NOMO-1 (cell line): ENCODE results near the gene NFYC.

Experiments
- DNase-seq, 2 experiments: peaks; one replicate each; lab custom pipeline; 2025; ENCODE audit not compliant: unreplicated experiment in 2 of 2; lab: John Stamatoyannopoulos, UW

The NFYC gene

GRCh38 chr1:40756523-40756922 is 65.0 kb downstream of the NFYC start:
- no peak for DNase-seq

GRCh38 chr1:40757084-40757483 is 65.6 kb downstream of the NFYC start:
- no peak for DNase-seq

- DNase-seq: no peak
These were observed 66.5 kb downstream of the NFYC start for GRCh38 chr1:40758004-40758403.

GRCh38 chr1:40758578-40759343 is 67.3 kb downstream of the NFYC start:
- no peak for DNase-seq

GRCh38 chr1:40760984-40761383 is 69.5 kb downstream of the NFYC start:
- DNase-seq: no peak

- no peak for DNase-seq
These were observed 70.8 kb downstream of the NFYC start for GRCh38 chr1:40762144-40762923.

GRCh38 chr1:40763742-40764532 is 72.4 kb downstream of the NFYC start:
- no peak for DNase-seq

- no peak for DNase-seq
These were observed 73.5 kb downstream of the NFYC start for GRCh38 chr1:40764981-40765380.

- no peak for DNase-seq
These were observed 74.5 kb downstream of the NFYC start for GRCh38 chr1:40766017-40766416.

- no peak for DNase-seq
These were observed 75.1 kb downstream of the NFYC start for GRCh38 chr1:40766560-40766959.

- no peak for DNase-seq
These were observed 76.9 kb downstream of the NFYC start for GRCh38 chr1:40768146-40768990.

GRCh38 chr1:40769815-40770214 is 78.3 kb downstream of the NFYC start:
- DNase-seq: no peak

- DNase-seq: no peak
These were observed 79.0 kb downstream of the NFYC start for GRCh38 chr1:40770296-40771070.

GRCh38 chr1:40772146-40772955 is 80.8 kb downstream of the NFYC start:
- no peak for DNase-seq

- no peak for DNase-seq
These were observed 82.3 kb downstream of the NFYC start for GRCh38 chr1:40773748-40774265.

- no peak for DNase-seq
These were observed 82.9 kb downstream of the NFYC start for GRCh38 chr1:40774266-40774998.

GRCh38 chr1:40776236-40777072 is 85.0 kb downstream of the NFYC start:
- DNase-seq: no peak
